ENCODE measurements around the gene UBR4.

DNA sequence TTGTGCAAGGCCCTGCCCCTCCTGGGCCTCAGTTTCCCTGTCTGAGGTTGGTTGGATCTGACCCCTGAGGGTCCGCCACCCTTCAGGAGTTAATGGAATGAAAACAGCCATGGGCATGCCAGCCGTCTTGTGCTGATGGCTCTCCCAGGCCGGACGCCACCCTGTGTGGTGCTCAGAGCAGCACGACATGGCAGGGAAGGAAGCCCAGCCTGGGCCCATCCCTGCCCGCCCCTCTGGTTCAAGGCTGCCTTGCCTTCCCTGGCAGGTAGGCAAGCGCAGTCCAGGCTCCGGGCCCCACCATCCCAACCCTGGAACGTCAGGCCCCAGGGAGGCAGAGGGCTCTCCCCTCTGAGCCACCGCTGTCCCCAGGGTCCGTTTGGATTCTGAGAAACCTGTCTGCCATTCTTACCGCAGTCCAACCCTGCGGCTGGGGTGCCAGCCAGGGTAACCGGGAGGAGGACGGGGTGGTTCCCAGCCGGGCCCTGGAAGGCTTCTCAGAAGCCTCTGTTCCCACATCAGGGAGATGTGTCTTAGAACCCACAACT lies 145.1 kb downstream of the UBR4 start:
- TF ChIP-seq TEAD4 (IDR thresholded peaks at IDR 0.05; ENCODE audit: low read depth, low read length) (no peak), RFX5 (IDR thresholded peaks at IDR 0.05; ENCODE audit: borderline replicate concordance, low read depth, low read length) (no peak), POLR2AphosphoS5 (IDR thresholded peaks at IDR 0.05; ENCODE audit: low read depth, low read length) (no peak), GTF2F1 (IDR thresholded peaks at IDR 0.05; ENCODE audit: borderline replicate concordance, low read depth, low read length) (no peak), POLR2A (IDR thresholded peaks at IDR 0.05; ENCODE audit: control extremely low read depth in 1 of 2, low read depth in 2 of 2, low read length in 2 of 2) (no peak), HDAC2 (IDR thresholded peaks at IDR 0.05; ENCODE audit: borderline replicate concordance in 1 of 2, low read depth in 2 of 2, low read length in 2 of 2) (no peak), RXRA (IDR thresholded peaks at IDR 0.05; ENCODE audit: insufficient read depth, low read depth, low read length) (no peak)
- TF ChIP-seq, protein P1, sequence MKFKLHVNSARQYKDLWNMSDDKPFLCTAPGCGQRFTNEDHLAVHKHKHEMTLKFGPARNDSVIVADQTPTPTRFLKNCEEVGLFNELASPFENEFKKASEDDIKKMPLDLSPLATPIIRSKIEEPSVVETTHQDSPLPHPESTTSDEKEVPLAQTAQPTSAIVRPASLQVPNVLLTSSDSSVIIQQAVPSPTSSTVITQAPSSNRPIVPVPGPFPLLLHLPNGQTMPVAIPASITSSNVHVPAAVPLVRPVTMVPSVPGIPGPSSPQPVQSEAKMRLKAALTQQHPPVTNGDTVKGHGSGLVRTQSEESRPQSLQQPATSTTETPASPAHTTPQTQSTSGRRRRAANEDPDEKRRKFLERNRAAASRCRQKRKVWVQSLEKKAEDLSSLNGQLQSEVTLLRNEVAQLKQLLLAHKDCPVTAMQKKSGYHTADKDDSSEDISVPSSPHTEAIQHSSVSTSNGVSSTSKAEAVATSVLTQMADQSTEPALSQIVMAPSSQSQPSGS (IDR thresholded peaks at IDR 0.05; ENCODE audit: low read length): no peak
